TTC549 (cell line): ENCODE results near the gene FTO.

Experiments
- FAIRE-seq: peaks from 2 replicates; lab custom pipeline; 2012; peaks lifted over from hg19 to GRCh38; lab: Jason Lieb, UNC

FTO gene

DNA sequence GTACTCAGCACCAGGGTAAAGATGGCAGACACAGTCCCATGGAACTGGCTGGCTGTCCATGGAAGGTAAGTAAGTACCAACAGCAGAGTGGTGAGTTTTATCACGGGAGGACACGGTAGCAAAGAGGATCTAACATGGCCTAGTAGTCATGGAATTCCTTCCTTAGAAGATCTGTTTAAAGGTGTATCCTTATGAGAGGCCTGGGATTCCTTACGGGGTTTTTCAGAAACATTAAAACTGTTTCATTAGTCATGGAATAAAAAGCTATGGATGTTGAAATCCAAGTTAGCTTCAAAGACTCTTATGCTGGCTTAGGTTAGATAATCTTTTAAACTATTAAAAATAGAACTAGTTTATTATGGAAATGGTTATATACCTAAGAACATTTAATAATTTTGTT, 7.4 kb downstream of the FTO start:
- FAIRE-seq: no peak

DNA sequence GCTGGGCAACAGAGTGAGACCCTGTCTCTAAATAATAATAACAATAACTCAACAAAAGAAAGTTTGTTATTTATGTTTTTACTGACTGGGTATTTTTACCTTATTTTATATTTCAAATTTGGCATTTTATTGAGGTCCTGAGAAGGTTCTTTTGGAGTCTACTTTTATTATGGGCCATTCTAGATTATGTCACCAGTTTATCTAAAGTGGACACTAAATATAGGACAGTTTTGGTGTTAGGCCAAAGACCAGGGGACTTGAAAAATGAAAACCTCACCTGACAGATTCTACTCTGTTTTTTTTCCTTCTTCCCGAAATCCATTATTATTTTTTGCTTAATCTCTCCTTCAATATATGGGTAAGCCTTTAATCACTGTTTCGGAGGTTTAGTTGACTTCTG, 8.1 kb downstream of the FTO start:
- no peak for FAIRE-seq

DNA sequence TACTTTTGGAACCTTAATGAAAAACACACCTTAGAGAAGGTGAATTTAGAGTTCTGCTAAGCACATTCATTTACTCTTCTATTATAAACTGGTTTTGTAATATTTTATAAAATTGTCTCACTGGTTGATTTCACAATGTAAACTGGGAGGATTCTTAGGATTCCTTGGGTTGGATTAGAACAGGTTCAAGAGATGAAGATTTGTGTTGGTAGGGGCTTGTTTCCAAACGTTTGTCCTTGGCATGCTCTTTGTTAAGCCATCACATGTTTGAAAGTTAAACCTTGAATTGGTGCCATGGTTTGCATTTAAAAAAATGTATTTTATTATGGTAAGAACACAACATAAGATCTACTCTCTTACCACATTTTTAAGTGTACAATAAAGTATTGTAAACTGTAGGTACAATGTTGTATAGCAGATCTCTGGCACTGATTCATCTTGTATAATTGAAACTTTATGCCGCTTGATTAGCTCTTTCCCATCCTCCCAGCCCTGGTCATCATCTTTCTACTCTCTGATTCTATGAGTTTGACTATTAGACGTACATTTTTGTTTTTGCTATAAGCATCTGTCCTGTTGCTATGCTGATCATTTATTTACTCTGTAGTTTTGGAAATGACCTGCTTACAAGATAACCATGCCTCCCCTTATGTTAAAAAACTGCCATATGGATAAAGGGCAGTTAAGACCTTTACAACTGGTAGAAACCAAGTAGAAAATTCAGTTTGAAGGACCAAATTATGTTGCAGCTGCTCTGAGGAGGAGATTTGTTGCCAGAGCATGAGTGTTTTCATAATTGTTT, 9.6 kb downstream of the FTO start:
- no peak for FAIRE-seq

DNA sequence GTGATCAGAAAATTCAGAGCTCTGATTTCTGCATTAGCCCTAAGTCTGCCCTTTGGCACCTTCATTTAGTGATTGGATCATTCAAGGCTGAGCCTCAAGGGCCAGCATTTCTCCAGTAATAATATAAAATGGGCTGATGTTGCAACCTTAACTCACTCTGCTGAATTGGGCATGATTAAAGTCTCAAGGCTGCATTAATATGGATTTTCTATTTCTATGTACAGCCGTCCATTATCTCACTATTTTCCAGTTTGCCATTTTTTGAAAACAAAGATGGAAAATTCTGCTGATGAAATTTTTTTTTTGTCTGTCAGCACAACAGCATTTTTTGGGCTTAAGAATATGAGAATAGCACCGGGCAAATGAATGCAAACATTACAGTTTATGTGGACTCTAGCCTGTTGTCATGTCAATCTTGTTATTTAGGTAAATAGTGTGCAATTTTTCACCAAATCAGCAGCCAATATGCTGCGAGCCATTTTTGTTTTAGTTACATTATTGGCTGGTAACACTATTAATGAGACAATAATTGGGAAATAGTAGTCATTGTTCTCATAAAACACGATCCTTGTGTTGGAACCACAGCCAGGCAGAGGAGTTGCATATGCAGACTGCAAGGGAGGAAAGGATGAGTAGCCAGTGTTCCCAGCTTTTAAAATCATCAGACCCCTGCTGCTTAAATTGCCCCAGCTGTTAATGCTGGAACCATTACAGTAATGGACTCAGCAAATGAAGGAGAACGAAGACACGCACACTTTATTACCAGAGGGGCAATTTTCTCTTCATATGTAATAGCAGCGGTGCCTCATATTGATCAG, 10.5 kb downstream of the FTO start:
- no peak for FAIRE-seq

DNA sequence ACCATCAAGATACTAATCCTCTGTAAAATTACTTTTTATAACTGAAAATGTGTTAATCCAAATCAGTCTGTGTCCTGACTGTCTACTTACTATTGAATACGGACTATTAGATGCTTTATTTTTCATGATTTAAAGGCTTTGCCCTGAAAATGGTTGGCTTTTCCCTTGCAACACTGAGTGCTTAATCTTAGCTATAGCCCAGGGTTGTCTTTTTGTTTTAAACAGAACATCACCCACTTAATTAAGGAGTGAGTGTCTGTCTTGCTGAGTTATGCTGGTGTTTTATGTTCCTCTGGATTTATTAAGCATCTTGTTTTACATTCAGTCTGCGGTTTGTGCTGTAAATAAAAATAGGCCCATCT, 11.0 kb downstream of the FTO start:
- FAIRE-seq: no peak

DNA sequence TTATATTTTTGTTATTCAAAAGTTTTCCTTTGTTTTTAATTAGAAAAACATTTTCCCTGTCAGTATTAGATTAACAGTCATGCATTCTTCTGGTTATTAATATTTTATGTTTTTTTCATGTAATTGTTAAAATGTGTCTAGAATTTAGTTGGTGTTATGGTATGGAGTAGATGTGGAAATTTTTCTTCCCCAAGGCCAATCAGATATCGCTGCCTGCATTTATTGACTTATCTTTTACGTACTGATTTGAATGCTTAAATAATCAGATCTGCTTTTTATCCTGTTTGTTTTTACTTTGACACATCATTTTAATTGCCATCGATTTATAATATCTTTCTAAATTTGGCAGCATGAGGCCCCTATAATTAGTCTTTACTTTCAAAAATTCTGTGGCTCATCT, 13.6 kb downstream of the FTO start:
- no peak for FAIRE-seq

DNA sequence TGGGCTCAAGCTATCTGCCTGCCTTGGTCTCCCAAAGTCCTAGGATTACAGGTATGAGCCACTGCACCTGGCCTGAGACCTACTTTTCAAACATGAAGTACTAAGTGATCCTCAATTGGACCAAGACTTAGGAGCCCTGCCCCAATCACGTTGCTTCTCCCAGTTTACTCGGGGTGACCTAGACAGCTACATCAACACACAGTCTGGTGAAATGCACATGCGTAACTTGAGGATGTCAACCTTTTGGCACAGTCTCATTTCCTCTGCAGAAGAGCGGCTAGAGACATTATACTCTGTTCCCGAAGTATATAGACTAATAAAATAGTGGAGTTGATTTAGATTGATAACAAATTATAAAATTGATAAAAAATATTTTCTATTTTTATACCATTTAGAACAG, 17.1 kb downstream of the FTO start:
- FAIRE-seq: no peak

DNA sequence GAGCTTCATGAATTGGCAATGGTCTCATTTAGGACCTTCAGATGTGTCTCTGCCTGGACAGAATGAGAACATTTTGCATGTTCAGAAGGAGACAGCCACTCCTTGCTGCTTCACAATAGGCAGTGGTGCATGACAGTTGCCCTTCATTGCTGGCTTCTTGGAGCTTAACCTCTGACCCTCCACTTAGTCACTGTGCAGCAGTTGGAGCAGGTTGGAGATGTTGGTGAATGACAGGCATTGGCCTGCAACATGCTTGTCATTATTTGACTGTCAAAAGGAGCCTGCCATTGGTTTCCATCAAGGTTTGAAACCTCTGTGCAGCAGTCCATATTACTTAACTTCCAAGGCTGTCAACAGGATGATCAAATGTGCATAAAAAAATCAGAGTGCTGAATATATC, 22.7 kb downstream of the FTO start:
- no peak for FAIRE-seq

DNA sequence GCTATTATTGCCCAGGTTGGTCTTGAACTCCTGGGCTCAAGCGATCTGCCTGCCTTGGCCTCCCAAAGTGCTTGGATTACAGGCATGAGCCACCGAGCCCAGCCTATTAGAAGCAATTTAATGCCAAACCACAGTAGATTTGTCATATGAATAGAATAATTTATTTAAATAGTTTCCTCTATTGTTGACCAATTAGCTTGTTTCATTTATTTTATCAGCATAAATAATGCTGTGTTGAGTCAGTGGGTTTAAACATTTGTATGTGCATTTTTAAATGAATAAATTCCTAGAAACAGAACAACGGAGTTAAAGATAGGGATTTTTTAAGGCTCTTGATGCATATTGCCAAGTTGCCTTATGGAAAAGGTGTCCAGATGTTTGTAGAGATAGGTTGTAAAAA, 26.7 kb downstream of the FTO start:
- no peak for FAIRE-seq

DNA sequence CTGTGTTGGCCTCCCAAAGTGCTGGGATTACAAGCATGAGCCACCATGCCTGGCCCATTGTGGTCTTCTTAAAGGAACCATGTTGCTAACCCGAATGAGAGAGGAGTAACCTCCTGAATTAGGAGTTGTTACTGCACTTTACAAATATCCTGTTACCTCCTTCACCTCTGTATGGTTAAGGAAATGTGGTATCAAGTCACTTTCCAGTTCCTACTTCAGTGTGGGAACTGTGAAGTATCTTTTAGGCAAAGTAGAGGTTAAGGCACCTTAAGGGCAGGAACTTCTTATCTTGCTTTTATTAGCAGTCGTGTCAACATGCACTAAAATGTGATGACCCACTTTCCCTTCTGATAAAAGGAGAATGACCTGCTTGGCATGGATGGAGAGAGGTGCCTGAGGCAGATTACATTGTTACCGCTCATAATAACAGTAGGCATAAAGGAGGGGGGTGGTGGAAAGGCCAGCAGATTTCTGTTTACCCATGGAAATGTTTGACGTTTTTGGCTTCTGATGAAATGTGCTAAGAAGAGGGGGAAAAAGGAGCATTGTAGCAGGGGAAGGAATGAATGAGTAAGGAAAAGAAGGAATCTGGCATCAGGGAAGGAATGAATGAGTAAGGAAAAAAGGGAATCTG, 28.5 kb downstream of the FTO start:
- FAIRE-seq: no peak

DNA sequence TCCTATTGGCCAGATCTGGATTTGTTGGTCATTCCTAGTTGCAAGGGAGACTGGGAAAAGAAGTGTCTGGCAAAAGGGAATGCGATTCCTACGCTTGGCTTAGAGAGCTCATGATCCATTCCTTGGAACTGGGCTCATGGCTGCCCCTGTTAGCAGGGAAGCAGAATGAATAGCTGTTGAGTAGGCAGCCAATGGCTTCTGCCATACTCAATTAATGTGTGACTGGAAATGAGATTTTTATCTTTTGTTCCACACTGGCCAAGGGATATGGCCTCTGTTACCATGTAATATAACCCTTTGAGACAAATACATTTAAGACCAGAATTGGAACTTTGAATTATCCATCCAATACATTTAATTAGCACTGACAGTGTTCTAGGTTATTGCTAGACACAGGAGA, 31.0 kb downstream of the FTO start:
- FAIRE-seq: no peak

DNA sequence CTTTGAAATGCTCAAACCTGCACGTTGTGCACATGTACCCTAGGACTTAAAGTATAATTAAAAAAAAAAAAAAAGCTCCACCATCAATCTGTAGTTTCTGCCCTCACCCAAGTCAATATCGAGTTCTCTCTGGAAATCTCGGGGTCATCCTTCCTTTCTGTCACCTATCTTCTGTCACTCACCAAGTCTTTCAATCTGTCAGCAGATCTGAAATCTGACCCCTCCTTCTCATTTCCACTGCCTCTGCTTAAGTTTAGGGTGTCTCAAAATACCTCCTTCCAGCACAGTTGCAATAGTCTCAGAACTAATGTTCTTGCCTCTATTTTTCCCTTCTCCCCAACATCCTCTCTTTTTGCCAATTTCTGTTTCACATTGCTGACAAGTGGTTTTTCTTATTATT, 32.3 kb downstream of the FTO start:
- no peak for FAIRE-seq

DNA sequence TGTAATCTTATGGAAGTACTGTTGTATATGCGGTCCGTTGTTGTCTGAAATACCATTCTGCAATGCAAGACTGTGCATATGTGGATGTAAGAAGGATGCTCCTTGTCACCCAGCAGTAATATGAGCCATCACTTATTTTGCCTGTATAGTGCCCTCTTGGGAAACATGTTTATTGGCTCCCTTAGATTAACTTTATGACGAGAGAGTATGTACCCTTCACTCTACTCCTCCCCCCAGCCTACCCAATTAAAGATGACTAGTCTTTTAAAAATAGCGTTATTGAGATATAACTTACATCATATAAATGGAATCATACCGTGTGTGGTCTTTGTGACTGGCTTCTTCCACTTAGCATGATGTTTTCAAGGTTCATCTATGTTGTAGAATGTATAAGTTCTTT, 33.6 kb downstream of the FTO start:
- no peak for FAIRE-seq

DNA sequence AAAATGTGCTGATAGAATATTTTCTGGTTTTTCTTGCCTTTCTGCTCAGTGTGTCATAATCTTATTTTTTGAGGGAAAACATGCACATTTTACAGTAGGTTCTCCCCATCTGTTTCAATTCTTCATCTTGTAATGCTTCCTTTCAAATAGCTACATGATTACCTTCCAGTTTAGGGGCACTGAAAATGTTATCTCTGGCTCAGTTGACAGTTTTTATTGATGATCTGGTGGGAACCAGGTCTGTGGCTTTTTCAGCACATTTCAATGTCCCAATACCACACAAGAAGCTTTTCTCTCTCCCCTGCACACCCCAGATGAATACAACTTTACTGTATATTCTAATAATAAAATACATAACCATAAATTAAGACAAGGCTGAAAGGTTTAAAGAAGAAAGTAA, 36.5 kb downstream of the FTO start:
- FAIRE-seq: no peak

DNA sequence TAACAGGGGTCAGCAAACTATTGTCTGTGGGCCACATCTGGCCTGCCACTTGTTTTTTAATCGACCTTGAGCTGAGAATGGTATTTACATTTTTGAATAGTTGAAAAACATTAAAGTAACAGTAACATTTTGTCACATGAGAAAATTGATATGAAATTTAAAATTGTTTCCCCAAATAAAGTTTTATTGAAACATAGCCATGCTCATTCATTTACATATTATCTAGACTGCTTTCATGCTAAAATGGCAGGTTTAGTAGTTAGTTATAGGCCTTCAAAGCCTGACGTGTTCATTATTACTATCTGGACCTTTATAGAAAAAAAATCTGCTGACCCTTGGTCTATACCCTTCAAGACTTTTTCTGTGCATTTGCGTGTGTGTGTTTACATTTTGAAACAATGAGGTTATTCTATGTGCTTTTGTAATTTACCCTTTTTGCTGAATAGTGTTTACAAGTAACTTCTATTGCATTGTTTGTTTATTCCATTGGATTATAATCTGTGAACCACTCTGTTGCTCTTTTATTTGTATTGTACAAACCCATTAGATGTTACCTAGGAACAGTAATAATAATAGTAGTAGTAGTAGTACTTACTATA, 37.1 kb downstream of the FTO start:
- no peak for FAIRE-seq

DNA sequence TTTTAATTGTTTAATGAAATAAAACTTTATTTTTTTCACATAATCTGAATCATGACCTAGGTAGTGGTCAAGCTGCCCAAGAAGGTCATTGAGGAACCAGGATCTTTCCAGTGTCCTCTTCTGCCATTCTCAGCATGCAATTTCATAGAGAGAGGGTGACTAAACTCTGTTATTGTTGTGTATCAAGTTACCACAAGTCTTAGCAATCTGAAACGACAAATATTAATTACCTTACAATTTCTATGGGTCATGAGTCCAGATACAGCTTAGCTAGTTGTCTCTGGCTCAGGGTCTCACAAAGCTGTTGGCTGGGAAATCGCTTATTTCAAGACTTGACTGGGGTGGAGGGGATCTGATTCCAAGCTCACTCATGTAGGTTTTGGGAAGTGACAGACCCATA, 37.6 kb downstream of the FTO start:
- FAIRE-seq: no peak

DNA sequence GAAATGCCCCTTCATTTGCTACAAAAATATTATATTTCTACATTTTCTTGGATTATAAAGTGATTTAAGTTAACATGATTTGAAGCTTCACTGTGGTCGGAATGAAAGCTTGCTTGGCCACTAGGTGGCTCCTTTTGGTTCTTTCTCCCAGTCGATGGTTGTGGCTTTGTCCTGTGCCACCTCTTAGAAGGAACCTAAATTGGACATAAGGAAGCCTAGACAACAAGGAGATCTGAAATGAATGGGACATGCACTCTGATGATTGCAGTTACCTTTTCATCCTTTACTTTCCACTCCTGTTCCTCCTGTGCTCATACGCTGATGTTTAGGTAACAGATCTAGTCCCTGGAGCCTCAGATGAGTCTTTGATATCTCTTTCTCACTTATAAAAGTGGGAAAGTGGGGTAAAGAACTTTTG, 39.2 kb downstream of the FTO start:
- FAIRE-seq: no peak

DNA sequence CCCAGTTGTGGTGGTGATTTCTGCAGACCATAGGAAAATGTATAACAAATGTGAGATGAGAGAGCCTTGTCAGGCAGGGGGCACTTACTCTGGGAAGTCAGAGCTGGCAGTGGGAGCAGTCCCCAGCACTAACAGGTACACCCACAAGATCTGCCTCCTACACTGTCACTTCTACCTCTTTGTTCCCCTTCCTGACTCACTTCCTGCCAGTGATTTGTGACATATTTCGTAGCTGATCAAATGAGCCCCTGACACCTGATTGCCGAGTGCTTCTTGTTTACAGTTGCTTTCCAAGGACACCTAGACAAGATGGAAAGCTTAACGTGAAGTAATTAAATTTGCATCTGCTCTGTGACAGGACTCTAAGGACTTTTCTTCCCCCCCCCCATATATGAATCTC, 40.5 kb downstream of the FTO start:
- FAIRE-seq: no peak

DNA sequence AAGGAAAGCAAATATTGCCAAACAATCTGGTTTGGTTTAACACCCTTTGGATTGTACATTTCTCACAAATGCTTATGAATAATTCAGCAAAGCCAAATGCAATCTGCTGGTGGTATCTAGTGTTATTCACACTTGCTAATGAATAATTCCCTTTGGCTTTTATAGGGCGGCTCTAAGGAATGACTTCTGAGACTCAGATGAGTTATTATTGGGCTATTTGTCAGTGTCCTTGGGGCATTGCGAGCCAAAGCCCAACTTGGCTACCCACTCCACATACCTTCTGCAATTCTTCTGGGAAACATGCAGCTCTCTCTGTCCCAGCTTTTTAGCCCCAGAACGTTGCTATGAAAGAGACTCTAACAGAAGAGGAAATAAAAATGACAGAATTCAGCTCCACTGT, 41.1 kb downstream of the FTO start:
- no peak for FAIRE-seq

DNA sequence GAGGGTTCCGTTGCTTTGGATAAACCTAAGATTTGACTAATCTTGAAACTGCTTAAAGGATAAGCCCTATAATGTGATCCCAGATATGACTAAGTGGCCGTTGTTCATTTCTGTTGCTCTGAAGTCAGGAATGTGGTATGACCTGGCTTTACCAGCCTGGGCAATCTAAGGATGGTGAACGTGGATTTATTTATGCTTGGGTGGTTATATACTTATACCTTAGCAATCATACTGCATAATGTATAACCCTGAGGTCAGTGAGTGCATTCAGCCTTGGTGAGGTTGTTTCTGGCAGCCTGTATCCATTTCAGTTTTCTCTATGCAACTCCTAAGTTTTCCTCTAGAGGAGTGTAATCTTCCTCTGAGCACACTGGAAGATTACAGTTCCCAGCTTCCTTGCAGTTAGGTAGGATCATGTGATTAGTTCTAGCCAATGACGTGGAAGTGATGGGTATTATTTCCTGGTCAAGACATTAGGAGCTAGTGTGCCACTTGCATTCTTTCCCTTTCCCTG, 41.9 kb downstream of the FTO start:
- FAIRE-seq: no peak

DNA sequence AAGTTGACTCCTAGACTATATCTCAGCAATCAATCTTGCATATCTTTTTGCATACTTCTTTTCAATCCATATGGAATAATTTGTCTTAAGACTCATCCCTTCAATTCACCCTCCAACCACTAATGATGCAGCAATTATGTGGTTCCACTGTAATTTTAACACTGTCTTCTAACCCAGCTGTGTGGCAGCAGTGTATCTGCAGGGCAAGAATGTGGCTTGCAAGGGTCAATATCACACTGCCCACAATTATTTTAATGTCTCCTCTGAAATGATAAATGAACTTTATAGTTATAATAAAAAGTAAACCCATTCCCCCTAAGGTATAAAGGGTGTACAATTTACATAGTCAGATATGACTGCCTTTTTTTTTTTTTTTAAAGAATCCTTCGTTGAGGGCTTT, 48.6 kb downstream of the FTO start:
- FAIRE-seq: no peak

DNA sequence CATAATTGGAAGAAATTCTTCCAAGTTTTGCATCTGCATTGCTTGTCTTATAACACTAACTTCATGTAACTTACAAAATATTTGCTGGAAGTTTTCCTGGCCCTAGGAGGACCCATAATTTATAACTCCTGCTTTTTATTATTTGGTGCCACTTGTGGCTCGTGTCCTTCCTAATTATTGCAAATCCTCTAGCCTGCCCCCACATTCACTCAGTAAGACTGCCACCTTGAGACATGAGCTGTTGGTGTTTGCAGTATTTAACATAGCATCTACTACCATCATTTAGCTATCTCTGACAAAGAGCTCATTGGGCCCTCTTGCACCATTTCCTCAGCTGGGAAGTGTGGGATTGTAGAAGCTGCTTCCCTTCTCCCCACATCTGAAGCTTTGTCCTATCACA, 49.5 kb downstream of the FTO start:
- no peak for FAIRE-seq
